Hair follicular keratinocyte (primary cell): ENCODE data around the gene VPS72. TPM values are rescaled to one million over a fixed set of nuclear protein-coding genes. Genes with fewer than 3 reads are reported as not detected.

Source experiments
- total RNA-seq: library from RNA; depleted of rRNA; stranded (reverse); fragments of >200 nt; gene quantifications from 2 replicates; pipeline ENCODE4 v1.2.3, GENCODE V29; 2015

The VPS72 gene
- total RNA-seq = 43.2 and 55.1 TPM in 2 replicates

DNA sequence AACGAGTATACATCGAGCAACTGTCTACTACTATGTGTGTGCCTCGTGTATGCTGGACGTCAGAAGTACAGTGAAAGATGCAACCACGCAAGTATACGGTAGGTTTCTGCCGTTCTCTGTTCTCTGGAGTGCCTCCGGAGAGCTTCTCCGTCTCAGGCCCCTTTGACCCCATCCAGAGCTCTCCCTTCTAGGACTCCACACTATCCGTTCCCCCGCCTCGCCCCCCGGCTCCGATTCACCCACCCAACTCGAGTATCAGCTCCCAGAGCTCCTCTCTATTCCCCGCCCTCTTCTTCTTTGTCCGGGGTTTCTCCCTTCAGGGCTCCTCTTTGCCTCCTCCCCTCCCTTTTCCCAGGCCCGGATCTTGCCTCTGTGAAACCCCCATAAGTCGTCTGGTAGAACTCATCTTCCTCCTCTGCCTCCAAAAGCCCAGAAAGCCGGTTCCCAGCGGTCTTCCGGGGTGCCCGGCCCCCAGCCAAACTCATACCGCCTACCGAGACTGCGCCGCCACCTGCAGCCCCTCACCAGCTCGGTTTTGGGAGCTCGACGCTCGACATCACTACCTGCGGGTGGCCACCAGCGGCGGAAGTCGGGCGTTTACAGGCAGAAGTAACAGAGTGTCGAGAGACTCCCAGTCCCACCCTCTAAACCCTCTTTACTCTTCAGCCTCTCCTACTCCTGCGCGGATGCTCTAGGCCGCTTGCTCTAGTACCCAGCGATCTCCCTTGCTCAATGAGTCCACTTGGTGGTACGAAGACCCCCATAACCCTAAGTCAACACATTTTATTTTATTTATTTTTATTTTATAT, at the start of gene VPS72:
VPS72 (minus strand) TSS at position 561 of the 809 bp plus-strand sequence; CDS start at position 485, 76 bp downstream.

GRCh38 chr1:151198254-151199127, 8.5 kb upstream of the VPS72 start, which contains the start of gene PIP5K1A:
Gene PIP5K1A (plus strand): TSS chr1:151198552. CDS start chr1:151198997, 445 bp downstream.

GRCh38 chr1:151175863-151176262, 14.1 kb downstream of the VPS72 start, which contains the start of gene TMOD4:
Gene TMOD4 (minus strand): TSS chr1:151175981. CDS start chr1:151174875, 1,106 bp downstream.

GRCh38 chr1:151165738-151166504, 24.1 kb downstream of the VPS72 start, which contains the start of the genes LYSMD1 and SCNM1:
Gene LYSMD1 (minus strand): TSS chr1:151165902. CDS start chr1:151165258, 644 bp downstream.
Gene SCNM1 (plus strand): TSS chr1:151166144. CDS start chr1:151166153, 9 bp downstream.

GRCh38 chr1:151156515-151156819, 33.5 kb downstream of the VPS72 start, which contains the start of gene TNFAIP8L2:
Gene TNFAIP8L2 (plus strand): TSS chr1:151156649. CDS start chr1:151158698, 2,049 bp downstream.

DNA sequence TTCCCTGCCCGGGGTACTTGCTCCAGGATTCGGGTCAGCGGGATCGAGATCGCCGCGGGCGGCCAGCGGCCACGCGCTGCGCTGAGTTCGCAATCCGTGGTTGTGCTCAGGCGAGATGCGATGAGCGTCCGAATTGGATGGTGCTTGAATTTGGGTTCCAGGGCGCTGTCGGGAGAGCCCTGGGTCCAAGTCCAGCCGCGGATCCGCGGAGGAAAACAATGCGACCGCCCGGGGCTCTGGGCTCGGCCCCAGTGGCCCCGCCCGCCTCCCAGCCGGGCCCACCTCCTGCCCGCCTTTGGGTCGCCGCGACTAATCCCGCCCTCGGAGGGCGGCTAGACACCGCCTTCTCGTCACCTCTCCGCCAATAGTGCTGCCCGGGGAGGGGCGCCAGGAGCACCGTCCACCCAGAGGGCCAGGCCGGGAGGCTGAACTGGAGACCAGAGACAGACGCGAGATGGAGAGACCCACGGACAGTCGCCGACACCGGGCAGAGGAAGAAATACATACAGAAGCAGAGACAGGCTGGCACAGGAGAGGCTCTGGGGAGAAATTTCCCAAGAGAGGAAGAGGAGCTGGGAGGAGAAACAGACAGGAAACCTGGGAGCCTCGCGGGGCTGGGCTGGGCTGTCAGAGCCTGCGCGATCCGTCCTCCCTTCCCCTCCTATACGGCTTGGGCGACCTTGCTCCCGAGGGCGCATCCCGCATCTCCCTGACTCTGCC, 43.4 kb downstream of the VPS72 start, which contains the start of gene SEMA6C:
SEMA6C (minus strand) TSS at position 220 of the 720 bp plus-strand sequence. CDS start 4,010 bp downstream, outside the sequence.

Other genes with a start within 250 kb of the VPS72 start
- 111 and 112 TPM in 2 replicates for gene CERS2, start 215.4 kb downstream of the VPS72 start, total RNA-seq
- gene ANXA9, start 207.9 kb downstream of the VPS72 start, total RNA-seq = 0.31 and 0.61 TPM in 2 replicates
- gene MINDY1, start 183.3 kb downstream of the VPS72 start, total RNA-seq = 8.8 and 12.7 TPM in 2 replicates
- gene PRUNE1, start 181.7 kb downstream of the VPS72 start, total RNA-seq = 11.5 and 18.2 TPM in 2 replicates
- gene BNIPL, start 153.6 kb downstream of the VPS72 start, total RNA-seq = 1.2 and 7.6 TPM in 2 replicates
- 0.94 and 1.7 TPM in 2 replicates for gene C1orf56, start 142.4 kb downstream of the VPS72 start, total RNA-seq
- 87.9 and 97.3 TPM in 2 replicates for gene CDC42SE1, start 130.6 kb downstream of the VPS72 start, total RNA-seq
- gene MLLT11, start 129.8 kb downstream of the VPS72 start, total RNA-seq = 9.3 and 9.6 TPM in 2 replicates
- 7.7 and 9.2 TPM in 2 replicates for gene GABPB2, start 119.4 kb downstream of the VPS72 start, total RNA-seq
- gene SEMA6C, start 43.6 kb downstream of the VPS72 start, total RNA-seq = 0.47 and 0.84 TPM in 2 replicates
- not detected in 2 replicates for gene TNFAIP8L2, start 33.5 kb downstream of the VPS72 start, total RNA-seq
- 6.0 and 6.5 TPM in 2 replicates for gene LYSMD1, start 24.3 kb downstream of the VPS72 start, total RNA-seq
- gene SCNM1, start 24.1 kb downstream of the VPS72 start, total RNA-seq = 23.0 and 39.4 TPM in 2 replicates
- gene TMOD4, start 14.2 kb downstream of the VPS72 start, total RNA-seq = 1.2 TPM in 1 of 2 replicates, not detected in the other
- 40.2 and 48.3 TPM in 2 replicates for gene PIP5K1A, start 8.4 kb upstream of the VPS72 start, total RNA-seq
- gene PSMD4, start 64.5 kb upstream of the VPS72 start, total RNA-seq = 121 and 161 TPM in 2 replicates
- gene ZNF687, start 92.1 kb upstream of the VPS72 start, total RNA-seq = 13.3 and 14.2 TPM in 2 replicates
- gene PI4KB, start 137.2 kb upstream of the VPS72 start, total RNA-seq = 44.8 and 47.2 TPM in 2 replicates
- 31.9 and 35.1 TPM in 2 replicates for gene RFX5, start 157.1 kb upstream of the VPS72 start, total RNA-seq
- 1.6 and 2.2 TPM in 2 replicates for gene SELENBP1, start 182.5 kb upstream of the VPS72 start, total RNA-seq
- 272 and 354 TPM in 2 replicates for gene PSMB4, start 209.4 kb upstream of the VPS72 start, total RNA-seq